HL-60 (cell line): ENCODE results near the gene NOXRED1.

Experiments used
- GABPA ChIP-seq: IDR thresholded peaks from 2 replicates; pipeline ENCODE4 v1.6.1; 2012; ENCODE audit warnings: low read depth
- POLR2AphosphoS5 ChIP-seq: IDR thresholded peaks from 2 replicates; pipeline ENCODE4 v1.6.1; 2012; ENCODE audit warnings: low read depth
- SPI1 ChIP-seq: IDR thresholded peaks from 2 replicates; pipeline ENCODE4 v1.6.1; 2012; ENCODE audit warnings: low read depth, mild to moderate bottlenecking, borderline replicate concordance
- TF ChIP-seq, protein P1 (sequence below): IDR thresholded peaks from one replicate; pipeline ENCODE4 v1.5.1; 2011; ENCODE audit warnings: low read length, control low read depth, inconsistent platforms; ENCODE audit not compliant: insufficient read depth
- TF ChIP-seq, protein P2 (sequence below): IDR thresholded peaks from 2 replicates; pipeline ENCODE4 v1.6.1; 2012; ENCODE audit warnings: low read depth; ENCODE audit not compliant: insufficient replicate concordance

DNA sequence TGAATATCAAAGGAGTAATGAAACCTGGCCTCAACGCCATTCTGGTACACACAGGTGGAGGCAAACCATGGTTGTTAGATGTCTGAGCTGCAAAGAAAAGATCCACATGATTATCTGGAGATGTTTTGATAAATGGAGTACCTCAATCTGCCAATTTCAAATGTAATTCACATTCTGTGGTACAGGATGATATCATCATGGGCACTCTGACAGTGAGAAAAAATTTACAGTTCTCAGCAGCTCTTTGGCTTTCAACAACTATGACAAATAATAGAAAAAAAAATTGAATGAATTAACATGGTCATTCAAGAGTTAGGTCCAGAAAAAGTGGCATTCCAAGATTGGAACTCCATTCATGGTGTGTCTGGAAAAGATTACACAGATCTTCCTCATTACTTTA lies 63.7 kb downstream of the NOXRED1 start:
- TF ChIP-seq, protein P1, sequence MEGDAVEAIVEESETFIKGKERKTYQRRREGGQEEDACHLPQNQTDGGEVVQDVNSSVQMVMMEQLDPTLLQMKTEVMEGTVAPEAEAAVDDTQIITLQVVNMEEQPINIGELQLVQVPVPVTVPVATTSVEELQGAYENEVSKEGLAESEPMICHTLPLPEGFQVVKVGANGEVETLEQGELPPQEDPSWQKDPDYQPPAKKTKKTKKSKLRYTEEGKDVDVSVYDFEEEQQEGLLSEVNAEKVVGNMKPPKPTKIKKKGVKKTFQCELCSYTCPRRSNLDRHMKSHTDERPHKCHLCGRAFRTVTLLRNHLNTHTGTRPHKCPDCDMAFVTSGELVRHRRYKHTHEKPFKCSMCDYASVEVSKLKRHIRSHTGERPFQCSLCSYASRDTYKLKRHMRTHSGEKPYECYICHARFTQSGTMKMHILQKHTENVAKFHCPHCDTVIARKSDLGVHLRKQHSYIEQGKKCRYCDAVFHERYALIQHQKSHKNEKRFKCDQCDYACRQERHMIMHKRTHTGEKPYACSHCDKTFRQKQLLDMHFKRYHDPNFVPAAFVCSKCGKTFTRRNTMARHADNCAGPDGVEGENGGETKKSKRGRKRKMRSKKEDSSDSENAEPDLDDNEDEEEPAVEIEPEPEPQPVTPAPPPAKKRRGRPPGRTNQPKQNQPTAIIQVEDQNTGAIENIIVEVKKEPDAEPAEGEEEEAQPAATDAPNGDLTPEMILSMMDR, result no peak
- TF ChIP-seq, protein P2, sequence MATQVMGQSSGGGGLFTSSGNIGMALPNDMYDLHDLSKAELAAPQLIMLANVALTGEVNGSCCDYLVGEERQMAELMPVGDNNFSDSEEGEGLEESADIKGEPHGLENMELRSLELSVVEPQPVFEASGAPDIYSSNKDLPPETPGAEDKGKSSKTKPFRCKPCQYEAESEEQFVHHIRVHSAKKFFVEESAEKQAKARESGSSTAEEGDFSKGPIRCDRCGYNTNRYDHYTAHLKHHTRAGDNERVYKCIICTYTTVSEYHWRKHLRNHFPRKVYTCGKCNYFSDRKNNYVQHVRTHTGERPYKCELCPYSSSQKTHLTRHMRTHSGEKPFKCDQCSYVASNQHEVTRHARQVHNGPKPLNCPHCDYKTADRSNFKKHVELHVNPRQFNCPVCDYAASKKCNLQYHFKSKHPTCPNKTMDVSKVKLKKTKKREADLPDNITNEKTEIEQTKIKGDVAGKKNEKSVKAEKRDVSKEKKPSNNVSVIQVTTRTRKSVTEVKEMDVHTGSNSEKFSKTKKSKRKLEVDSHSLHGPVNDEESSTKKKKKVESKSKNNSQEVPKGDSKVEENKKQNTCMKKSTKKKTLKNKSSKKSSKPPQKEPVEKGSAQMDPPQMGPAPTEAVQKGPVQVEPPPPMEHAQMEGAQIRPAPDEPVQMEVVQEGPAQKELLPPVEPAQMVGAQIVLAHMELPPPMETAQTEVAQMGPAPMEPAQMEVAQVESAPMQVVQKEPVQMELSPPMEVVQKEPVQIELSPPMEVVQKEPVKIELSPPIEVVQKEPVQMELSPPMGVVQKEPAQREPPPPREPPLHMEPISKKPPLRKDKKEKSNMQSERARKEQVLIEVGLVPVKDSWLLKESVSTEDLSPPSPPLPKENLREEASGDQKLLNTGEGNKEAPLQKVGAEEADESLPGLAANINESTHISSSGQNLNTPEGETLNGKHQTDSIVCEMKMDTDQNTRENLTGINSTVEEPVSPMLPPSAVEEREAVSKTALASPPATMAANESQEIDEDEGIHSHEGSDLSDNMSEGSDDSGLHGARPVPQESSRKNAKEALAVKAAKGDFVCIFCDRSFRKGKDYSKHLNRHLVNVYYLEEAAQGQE, result no peak
- TF ChIP-seq SPI1 (no peak), POLR2AphosphoS5 (no peak), GABPA (no peak)
